ENCODE data around the gene OSMR. TPM values are rescaled to one million over a fixed set of nuclear protein-coding genes. Genes with fewer than 3 reads are reported as not detected.

OSMR gene
- total and polyA plus RNA-seq, 9 of the 15 experiments (the other 6 are each of a cell fraction or from before 2014, with no cell fraction given): 0.18 to 1.7 (median 0.94) TPM

DNA sequence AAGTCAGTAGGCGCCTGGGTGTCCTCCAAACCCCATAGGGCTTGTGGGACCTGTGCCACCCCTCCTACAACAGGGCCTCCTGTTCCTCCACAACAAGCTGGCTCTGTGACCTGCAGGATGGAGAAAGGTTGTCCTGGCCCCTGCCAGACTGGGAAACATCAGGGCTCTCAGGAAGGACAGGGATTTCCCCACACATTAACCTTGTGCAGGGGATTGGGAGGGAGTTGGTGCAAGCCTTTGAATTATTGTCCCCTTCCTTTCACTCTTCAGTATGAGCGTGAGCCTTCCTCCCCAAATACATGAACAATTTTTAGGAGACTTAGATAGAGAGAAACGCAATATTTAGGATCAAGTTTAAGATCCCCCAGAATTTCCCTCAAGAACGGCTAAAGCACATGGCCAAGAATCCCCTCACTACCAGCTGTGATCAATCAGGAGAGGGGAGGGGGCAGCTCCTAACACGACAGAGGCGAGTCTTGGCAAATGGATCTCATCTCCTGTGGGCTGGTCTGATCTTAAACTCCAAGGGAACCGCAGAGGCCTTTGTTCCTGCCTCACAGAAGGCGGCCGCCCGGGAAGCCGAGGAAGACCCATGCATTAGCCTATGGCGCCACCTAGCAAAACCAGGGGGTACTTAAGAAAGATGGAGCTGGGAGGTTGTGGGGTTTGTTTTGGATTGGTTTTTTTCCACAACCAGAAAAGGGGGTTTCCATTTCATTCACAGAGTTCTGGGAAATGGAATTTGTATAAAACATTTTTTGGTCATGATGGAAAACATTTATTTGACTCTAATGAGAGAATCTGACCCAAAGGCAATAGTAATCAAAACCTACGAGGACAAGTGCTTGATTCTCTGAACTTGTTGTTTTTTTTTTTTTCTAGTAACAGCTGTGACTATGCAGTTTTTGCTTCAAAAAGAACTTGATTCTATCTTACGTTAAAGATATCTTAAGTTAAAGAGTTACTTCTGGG, 36.1 kb upstream of the OSMR start (continued):
- TF ChIP-seq XRCC5 (IDR thresholded peaks at IDR 0.05; ENCODE audit: low read depth, low read length): peak; percentile 60; the same call in 1 of the 2 replicates
- peak; percentile 97 for TF ChIP-seq SMC3 (conservative IDR thresholded peaks at IDR 0.05; ENCODE audit: insufficient read depth, low read depth, low read length)
- peak; percentile 46; the same call in 1 of the 2 replicates for TF ChIP-seq BHLHE40 (IDR thresholded peaks at IDR 0.05; ENCODE audit: low read length)
- TF ChIP-seq MYC (IDR thresholded peaks at IDR 0.05; ENCODE audit: low read depth, low read length): 0 out of 2 replicates have a peak, but pooled peaks have one; percentile 10
- TF ChIP-seq MYC (CRISPR knock-in tag; IDR thresholded peaks at IDR 0.05; ENCODE audit: borderline replicate concordance, low read depth): no peak
- TF ChIP-seq ZNF316 (IDR thresholded peaks at IDR 0.05): peak; percentile 67

DNA sequence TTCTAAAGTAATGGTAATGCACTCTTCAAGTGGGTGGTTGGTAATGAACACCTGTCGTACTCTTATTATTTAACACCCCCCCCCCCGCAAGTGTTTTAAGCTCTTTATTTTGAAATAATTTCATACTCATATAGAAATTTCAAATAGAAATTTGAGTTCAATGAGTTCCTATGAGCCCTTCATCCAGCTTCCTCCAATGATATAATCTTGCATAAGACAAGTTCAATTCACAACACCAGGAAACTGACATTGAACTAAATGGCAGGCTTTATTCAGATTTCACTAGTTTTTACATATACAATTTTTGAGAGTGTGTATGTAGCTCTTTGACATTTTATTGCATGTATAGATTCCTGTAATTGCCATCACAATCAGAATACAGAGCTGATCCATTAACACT, 30.9 kb upstream of the OSMR start:
- H3K4me2 ChIP-seq (ENCODE audit: insufficient read depth, low read length): no peak overlapping the region
- no peak overlapping the region for H3K9ac ChIP-seq (ENCODE audit: insufficient read depth in 1 of 2, low read depth in 2 of 2, low read length in 2 of 2)
- H3K27me3 ChIP-seq (ENCODE audit: control insufficient read depth in 2 of 2, insufficient read depth in 2 of 2, low read length in 2 of 2): no peaks in the 10 kb centered on the region
- 8% methylated on average over 2 of the region's 2 CpGs for WGBS (ENCODE audit: insufficient coverage, low coverage, missing lambda C conversion rate)
- H4K20me1 ChIP-seq (replicated peaks; ENCODE audit: control insufficient read depth, insufficient read depth, low read length): no peaks in the 10 kb centered on the region
- FAIRE-seq (no peak), DNase-seq (ENCODE audit: extremely low read depth in 1 of 4, low spot score in 3 of 4) (no peak), ATAC-seq (no peak)
- in situ Hi-C loops (cut with MboI): no loop called here
- no peaks in the 10 kb centered on the region for H3K9me3 ChIP-seq (replicated peaks; ENCODE audit: control insufficient read depth, insufficient read depth, low read depth, low read length)
- H3K9me1 ChIP-seq (ENCODE audit: control insufficient read depth, insufficient read depth, low read length): no peaks in the 10 kb centered on the region
- BruUV-seq (replicated peaks): no TSS peak
- H2AFZ ChIP-seq (ENCODE audit: low read depth, low read length): no peak overlapping the region
- intact Hi-C loops (cut with micrococcal nuclease): no loop called here
- H3K36me3 ChIP-seq (ENCODE audit: control insufficient read depth, insufficient read depth, low read length): no peaks in the 10 kb centered on the region
- H3K4me1 ChIP-seq (replicated peaks in 1 of 2; ENCODE audit: control insufficient read depth in 2 of 2, insufficient read depth in 2 of 2, low read length in 2 of 2): peaks cover 2% of the 10 kb centered on the region in 2 experiments; a peak in 1 of 5 replicates
- CTCF ChIA-PET (ENCODE audit: low intra/inter-chr PET ratio): no interaction called here
- POLR2A ChIA-PET: interaction anchor here (0.8 to 1.0 kb wide), 2 partner anchors 11 to 401 kb away, joined by 3 to 5 read pairs; no protein-coding TSS in a partner anchor
- H3K27ac ChIP-seq (ENCODE audit: extremely low read depth, low read depth, low read length): no peak overlapping the region
- H3K4me3 ChIP-seq: no peak overlapping the region
- no peaks in the 10 kb centered on the region for H3K79me2 ChIP-seq (ENCODE audit: control insufficient read depth, insufficient read depth, low read length)
- TF ChIP-seq CBX5 (IDR thresholded peaks at IDR 0.05; ENCODE audit: borderline replicate concordance, low read depth) (no peak), MEIS2 (IDR thresholded peaks at IDR 0.05; ENCODE audit: partially characterized antibody) (no peak), ZNF668 (CRISPR knock-in tag; IDR thresholded peaks at IDR 0.05) (no peak), ILK (tag; IDR thresholded peaks at IDR 0.05; ENCODE audit: borderline replicate concordance, low read depth) (no peak), EP300 (IDR thresholded peaks at IDR 0.05; ENCODE audit: low read length) (no peak), SAP30 (IDR thresholded peaks at IDR 0.05; ENCODE audit: borderline replicate concordance, insufficient read depth, low read depth, low read length, poor library complexity, severe bottlenecking) (no peak), SMAD4 (CRISPR knock-in tag; conservative IDR thresholded peaks at IDR 0.05) (no peak), MEF2D (tag; conservative IDR thresholded peaks at IDR 0.05; ENCODE audit: low read depth) (no peak), EWSR1 (IDR thresholded peaks at IDR 0.05; ENCODE audit: borderline replicate concordance, low read depth, partially characterized antibody) (no peak)
